H1 (cell line): Measurements from ENCODE around the gene PPIL6. TPM values are rescaled to one million over a fixed set of nuclear protein-coding genes. Genes with fewer than 3 reads are reported as not detected.

Experiments used
- EZH2 ChIP-seq: fragments of 200-600 bp; sonication (generic); IDR thresholded peaks from 2 replicates; pipeline ENCODE4 v1.7.1; 2012; ENCODE audit warnings: low read depth, mild to moderate bottlenecking, moderate library complexity, low read length, inconsistent platforms; ENCODE audit not compliant: severe bottlenecking
- GABPA ChIP-seq: IDR thresholded peaks from 2 replicates; pipeline ENCODE4 v1.6.1; 2011; ENCODE audit warnings: mild to moderate bottlenecking, low read length, moderate library complexity, borderline replicate concordance; ENCODE audit not compliant: insufficient read depth
- KDM5A ChIP-seq: fragments of 200-600 bp; IDR thresholded peaks from 2 replicates; pipeline ENCODE4 v1.7.1; 2012; ENCODE audit warnings: mild to moderate bottlenecking, low read length, inconsistent platforms, mixed read lengths
- POLR2AphosphoS5 ChIP-seq: IDR thresholded peaks from 2 replicates; pipeline ENCODE4 v1.6.1; 2011; ENCODE audit warnings: low read depth, low read length
- TAF7 ChIP-seq: optimal IDR thresholded peaks from 2 replicates; pipeline ENCODE3; 2011; ENCODE audit warnings: low read depth, mild to moderate bottlenecking, inconsistent platforms, low read length, moderate library complexity, borderline replicate concordance
- TCF12 ChIP-seq: IDR thresholded peaks from 2 replicates; pipeline ENCODE4 v1.6.1; 2011; ENCODE audit warnings: low read depth, mild to moderate bottlenecking, low read length
- polyA plus RNA-seq, 7 experiments: library from polyadenylated mRNA; depleted of rRNA in 3 of 7; stranded (reverse) in 5 of 7; unstranded in 2 of 7; fragments of >200 nt in 5 of 7; fragments of 200-250 nt in 2 of 7; gene quantifications; 1 replicate in 5 of 7; 2 replicates in 1 of 7; 4 replicates in 1 of 7; pipeline versions ENCODE4 v1.2.1 to v1.2.3, GENCODE V29; 2011 to 2013; ENCODE audit warnings: missing spikeins in 2 of 7, mixed read lengths in 2 of 7
- total RNA-seq: library from RNA; stranded (reverse); fragmentation: NEBNext Ultra II Directional; extraction: Animal tissue kit (Norgen Biotek cat#: 25700); gene quantifications from 2 replicates; pipeline ENCODE4 v1.2.1, GENCODE V29; 2021

Gene PPIL6
- total and polyA plus RNA-seq, 2 of the 8 experiments (the other 6 are each of a cell fraction or from before 2014, with no cell fraction given) = 0.42 to 1.3 TPM

DNA sequence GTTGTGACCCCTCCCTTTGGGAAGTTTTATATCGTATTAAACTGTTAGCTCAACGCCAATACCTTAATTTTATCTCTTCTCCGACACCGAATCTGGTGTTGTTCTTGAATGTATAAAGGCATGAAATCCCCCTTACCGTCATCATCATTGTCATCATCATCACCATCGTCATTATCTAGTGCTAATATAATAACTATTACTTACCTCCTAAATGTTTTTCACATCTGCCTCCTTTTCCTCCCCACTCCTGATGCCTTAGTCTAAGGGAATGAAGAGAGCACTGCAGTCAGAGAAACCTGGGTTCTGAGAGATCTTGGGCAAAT is 43.3 kb upstream of the PPIL6 start (continued):
- TF ChIP-seq POLR2AphosphoS5 (no peak), EZH2 (no peak), TAF7 (no peak), KDM5A (no peak), GABPA (no peak), TCF12 (no peak)
